NOMO-1 (cell line): ENCODE results near the gene CD2.

Experiments
- DNase-seq, 2 experiments: peaks; one replicate each; lab custom pipeline; 2025; ENCODE audit not compliant: unreplicated experiment in 2 of 2; lab: John Stamatoyannopoulos, UW

Gene CD2

DNA sequence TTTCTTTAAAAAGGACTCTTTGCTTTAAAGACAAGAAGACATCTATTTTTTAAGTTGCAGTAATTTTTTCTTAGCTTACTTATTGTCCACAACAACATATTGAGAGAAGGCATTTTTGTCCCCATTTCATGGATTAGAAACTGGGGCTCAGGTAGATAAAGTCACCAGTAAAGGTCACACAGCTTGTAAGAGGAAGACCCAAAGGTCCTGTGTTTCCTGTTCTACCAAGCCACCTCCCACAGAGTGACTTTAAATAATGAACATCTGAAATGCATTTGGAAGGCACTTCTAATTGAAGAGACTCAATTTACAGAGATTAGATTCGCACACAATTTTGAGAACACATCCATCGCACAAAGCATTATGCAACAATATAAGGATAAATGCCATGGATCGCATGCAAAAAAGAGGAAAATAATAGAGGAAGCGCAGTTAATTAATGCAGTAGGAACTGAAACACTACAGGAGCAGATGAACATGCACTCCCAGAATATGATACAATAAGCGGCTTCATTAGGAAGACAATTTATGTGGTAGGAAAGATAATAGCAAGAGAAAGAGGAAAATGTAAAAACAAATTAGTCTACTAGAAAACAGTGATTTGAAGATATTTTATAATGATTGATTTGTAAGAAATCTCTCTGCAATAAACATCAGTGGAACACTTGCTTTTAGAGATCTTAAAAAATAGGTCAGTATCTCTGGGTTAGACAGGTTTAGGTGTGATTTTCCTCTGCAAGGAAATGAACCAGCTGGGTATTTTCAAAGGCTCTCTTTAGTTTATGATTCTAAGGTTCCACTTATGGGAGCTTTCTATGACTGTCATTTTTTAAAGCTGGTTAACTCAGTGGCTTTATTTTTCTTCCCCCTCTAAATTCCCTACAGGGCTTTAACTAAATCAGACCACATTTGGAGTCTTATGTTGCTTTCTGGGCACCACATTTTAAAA lies 27.1 kb upstream of the CD2 start:
- peak; percentile 32 to 77 for DNase-seq

DNA sequence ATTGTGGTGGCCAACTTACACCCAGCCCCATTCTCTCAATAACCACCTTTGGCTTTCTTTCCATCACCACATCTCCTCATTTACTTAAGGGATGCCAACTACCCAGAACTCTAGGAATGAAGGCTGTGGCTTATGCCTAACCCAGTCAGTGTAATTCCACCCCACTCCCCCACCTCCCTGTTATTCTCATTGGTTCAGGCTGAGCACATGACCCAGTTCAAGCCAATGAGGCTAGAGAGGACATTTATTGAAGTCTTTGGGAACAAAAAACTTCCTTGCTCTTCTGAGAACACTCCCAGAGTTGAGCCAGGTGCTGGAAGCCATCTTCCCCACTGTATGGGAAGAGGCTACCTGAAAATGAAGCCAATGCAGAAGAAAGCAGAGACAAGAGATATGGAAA lies 22.8 kb upstream of the CD2 start:
- DNase-seq, result no peak

- DNase-seq, result no peak
Observed at GRCh38 chr1:116732726-116733125, 21.5 kb upstream of the CD2 start.

- peak in 1 of 2 experiments; percentile 1 for DNase-seq
Observed at GRCh38 chr1:116733476-116734365, 20.5 kb upstream of the CD2 start.

DNA sequence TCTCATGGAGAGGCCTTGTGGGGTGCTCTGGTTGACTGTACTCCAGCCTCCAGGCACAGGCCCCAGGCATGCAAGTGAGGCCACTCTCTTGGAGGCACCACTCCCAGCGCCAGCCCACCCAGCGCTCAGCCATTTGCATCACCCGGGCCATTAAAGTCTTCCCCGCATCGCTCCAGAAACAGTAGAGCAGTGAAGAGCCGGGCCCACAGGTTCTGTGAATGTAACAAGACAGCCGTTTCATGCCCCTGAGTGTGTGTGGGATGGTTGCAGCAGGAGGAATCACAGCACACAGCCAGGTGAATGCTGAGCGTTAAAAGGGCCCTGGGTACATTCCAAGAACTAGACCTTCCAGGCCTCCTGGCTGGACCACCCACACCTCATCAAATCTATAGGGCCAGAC lies 19.0 kb upstream of the CD2 start:
- no peak for DNase-seq

- DNase-seq, result peak; percentile 67 to 69
Observed at GRCh38 chr1:116737020-116737854, 17.0 kb upstream of the CD2 start.

DNA sequence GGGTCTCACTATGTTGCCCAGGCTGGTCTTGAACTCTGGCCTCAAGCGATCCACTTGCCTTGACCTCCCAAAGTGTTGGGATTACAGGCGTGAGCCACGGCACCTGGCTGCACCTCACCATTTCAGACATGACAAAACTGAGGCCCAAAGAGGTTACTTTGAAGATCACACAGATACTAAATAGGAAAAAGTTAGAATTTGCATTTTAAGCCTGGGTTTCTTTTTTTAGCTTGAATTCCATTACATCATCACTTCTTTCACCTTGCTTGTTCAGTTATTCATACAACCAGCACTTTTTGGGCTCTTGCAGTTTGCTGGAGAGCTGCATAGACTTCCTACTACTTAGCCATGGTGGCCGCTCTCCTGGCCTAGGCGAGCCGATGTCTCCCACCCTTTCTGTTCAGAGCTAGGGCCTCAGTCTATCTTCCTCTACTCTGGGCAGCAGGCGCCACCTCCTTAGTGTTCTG lies 16.3 kb upstream of the CD2 start:
- no peak for DNase-seq

DNA sequence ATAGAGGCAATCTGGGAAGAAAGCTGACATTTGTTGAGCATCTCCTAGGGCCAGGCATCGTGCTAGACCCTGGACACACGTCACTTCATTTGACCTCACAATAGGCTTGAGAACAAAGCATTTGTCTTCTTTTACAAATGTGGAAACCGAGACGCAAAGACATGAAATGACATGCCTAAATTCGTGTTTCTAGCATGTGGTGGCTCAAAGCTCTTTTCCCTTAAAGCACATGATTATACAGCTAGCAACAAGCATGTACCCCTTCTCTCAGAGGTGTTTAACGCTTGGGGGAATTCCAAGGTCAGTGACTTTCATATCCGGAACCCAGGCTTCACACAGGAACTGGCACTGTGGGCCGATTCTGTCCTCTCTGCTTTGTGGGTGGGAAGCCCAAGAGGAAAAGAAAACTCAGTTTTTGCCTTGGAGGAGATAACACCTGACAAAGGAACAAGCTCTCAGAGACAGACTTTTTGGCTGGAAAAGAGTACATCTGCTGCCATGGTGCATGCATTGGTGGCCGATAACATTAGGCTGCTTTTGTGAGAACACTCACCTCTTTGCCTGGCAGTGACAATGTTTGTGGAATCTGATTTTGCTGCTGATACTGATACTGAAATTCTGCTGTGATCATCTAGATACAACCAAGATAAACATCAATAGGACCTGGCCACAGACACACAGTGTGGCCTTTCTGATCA lies 15.4 kb upstream of the CD2 start:
- no peak for DNase-seq

DNA sequence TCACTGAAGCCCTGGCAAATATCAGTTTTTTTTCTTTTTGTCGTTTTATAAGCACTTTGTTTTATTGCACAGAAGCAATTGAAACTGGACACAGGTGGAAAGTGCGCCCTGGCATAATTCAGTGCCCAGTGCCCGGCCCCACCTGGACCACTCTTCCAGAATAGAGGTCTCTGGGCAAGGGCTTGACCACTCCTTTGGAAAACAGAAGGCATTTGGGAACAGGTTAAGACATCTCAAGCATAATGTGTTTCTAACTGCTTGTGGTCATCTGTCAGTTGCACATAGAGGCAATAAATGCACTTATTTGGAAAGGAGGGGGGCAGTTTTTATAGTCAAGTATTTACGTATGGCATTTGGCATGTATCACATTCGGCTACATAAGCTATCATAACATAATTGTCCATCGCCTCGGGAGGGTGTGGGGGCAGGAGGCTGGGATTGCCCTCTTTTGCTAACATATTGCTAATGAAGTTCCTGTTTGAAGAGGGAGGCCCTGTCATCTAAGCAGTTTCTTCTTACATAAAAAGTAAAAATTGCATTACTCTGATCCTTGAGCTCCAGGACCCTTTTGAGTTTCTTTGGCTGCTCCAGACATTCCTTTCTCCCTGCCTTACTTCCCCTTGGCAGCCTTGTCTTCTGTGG lies 14.7 kb upstream of the CD2 start:
- DNase-seq, result peak; percentile 7 to 9

DNA sequence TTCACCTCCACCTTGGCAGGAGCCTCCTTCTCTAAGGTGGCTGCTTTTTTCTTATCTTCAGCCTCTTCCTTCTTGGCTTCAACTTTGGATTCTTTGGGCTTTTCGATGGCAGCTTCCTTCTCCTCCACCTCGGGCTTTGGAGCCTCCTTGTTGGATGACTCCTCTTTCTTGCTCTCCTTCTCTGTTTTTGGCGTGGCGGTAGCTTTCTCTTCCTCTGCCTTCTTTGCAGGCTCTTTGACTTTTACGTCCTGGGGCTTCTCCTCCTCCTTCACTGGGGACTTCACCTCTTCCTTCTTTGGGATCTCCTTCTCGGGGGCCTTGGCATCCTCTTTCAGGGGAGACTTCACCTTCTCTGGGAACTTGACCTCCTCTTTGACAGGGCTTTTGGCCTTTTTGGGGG lies 13.9 kb upstream of the CD2 start:
- DNase-seq, result no peak

- DNase-seq, result peak; percentile 11 to 13
Observed at GRCh38 chr1:116740746-116741145, 13.5 kb upstream of the CD2 start.

DNA sequence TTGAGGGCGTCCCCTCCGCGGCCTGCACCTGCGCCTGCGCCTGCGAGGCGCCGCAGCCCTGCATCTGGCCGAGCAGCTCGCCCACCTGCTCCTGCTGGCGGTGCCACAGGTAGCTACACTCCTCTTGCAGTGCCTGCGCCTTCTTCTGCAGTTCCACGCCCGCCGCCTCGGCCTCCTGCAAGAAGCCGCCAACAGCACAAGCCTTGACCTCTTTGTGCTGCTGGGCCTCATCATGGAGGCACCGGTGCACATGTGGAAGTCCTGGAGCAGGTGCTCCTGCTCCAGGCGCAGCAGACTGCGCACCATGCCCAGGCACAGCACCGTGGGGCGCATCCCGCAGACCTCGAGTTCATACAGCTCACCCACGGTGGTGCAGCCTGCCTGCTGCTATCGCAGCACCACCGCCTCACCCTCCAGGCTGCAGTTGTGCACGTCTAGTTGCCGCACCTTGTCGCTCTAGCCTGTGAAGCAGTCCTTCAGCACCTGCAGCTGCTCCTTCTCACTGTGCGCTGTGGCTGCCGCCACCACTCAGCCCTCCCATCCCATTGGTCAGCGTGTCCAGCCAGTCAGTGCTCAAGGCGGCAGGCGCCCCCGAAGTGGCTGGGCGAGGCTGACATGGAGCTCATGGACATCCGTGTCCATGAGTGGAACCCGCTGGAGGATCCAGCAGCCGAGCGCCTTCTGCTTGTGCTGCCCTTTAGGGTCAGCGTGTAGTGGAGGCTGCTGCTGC lies 12.2 kb upstream of the CD2 start:
- no peak for DNase-seq

DNA sequence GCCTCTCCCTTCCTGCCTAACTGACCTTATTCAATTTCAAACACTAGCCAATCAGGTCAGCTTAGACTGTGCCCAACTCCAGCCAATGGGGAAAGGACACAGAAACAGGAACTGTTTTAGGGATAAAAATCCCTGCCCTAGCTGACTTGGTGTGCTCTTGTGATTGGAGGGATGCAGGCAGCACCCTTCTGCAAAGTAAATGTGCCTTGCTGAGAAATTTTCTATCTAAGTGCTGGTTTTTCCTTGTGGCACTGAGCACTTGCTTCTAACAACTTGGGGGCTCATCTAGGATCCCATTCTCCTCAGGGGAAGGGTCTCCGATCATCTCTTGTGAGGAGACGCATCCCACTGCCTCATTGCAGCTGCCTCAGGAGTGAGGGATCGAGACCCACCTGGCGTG lies 10.7 kb upstream of the CD2 start:
- no peak for DNase-seq

DNA sequence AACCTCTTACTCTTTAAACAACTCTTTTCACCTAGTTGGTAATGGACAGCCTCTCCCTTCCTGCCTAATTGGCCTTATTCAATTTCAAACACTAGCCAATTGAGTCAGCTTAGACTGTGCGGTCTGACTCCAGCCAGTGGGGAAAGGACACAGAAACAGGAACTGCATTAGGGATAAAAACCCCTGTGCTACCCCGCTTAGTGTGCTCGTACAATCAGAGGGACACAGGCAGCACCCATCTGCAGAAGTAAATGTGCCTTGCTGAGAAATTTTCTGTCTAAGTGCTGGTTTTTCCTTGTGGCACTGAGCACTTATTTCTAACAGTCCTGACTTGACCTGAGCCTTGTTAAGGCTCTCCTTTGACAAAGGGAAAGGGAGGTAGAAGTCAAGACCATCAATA lies 6.0 kb upstream of the CD2 start:
- no peak for DNase-seq

GRCh38 chr1:116751146-116751545 lies 3.1 kb upstream of the CD2 start:
- peak; percentile 22 to 38 for DNase-seq

DNA sequence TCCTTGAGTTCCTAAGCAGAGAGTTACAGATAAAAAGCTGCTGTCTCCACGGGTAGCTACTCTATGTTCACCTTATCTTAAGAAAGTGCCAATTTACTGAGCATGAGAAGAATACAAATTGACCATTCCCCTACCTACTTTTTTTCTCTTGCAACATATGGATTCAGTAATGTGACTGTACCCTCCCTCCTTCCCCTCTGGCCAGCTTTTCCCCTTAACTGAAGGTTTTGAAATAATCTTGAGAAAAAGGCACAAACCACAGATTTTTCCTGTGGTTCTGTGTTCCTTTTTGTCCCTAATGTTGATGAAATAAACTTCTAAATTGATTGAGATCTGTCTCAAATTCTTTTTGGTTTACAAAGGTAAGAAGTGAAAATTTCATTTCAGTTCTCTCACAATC lies 2.6 kb upstream of the CD2 start:
- peak; percentile 17 to 50 for DNase-seq

- DNase-seq, result no peak
Observed at GRCh38 chr1:116753312-116753711, 918 bp upstream of the CD2 start.

- DNase-seq, result no peak
Observed at GRCh38 chr1:116755066-116755465, 836 bp downstream of the CD2 start.

GRCh38 chr1:116755681-116756080 lies 1.5 kb downstream of the CD2 start:
- no peak for DNase-seq
